Sigmoid colon (tissue), 7 donors: ENCODE results near the gene VWA5A. TPM values are rescaled to one million over a fixed set of nuclear protein-coding genes. Genes with fewer than 3 reads are reported as not detected.

ENCODE experiments used
- DNase-seq: peaks from one replicate; pipeline ENCODE4 v3.0.0-alpha.2; 2019
- H3K27ac ChIP-seq, 4 donors: fragments of 200-600 bp; sonication (generic); one replicate each; pipeline ENCODE4 v1.5.1; 2016 to 2019; ENCODE audit warnings: mild to moderate bottlenecking in 1 of 4
- H3K27me3 ChIP-seq, 3 donors: fragments of 200-600 bp; sonication (generic); one replicate each; pipeline ENCODE4 v1.5.1; 2019; ENCODE audit warnings: mild to moderate bottlenecking in 1 of 3
- H3K36me3 ChIP-seq, 4 donors: fragments of 200-600 bp; sonication (generic); one replicate each; pipeline ENCODE4 v1.5.1; 2016 to 2019
- H3K4me1 ChIP-seq, 4 donors: fragments of 200-600 bp; sonication (generic); one replicate each; pipeline ENCODE4 v1.5.1; 2017 to 2019
- H3K4me3 ChIP-seq, 4 donors: fragments of 200-600 bp; sonication (generic); one replicate each; pipeline ENCODE4 v1.5.1; 2017 to 2019; ENCODE audit warnings: mild to moderate bottlenecking in 2 of 4, moderate library complexity in 1 of 4
- H3K9me3 ChIP-seq, 4 donors: fragments of 200-600 bp in 3 of 4; sonication (generic) in 3 of 4; one replicate each; pipeline versions ENCODE4 v1.5.1 to v1.6.1; 2013 to 2019
- EP300 ChIP-seq, 4 donors: sonication (generic); formaldehyde crosslinking; IDR thresholded peaks; one replicate each; pipeline ENCODE4 v1.6.1; 2017; ENCODE audit warnings: antibody characterized with exemption in 4 of 4
- POLR2A ChIP-seq, 2 donors: fragments of 450-650 bp; IDR thresholded peaks; one replicate each; pipeline ENCODE4 v1.6.1; 2016; ENCODE audit warnings: antibody characterized with exemption in 2 of 2, mild to moderate bottlenecking in 2 of 2, moderate library complexity in 2 of 2
- POLR2AphosphoS5 ChIP-seq, 4 donors: sonication (generic); formaldehyde crosslinking; IDR thresholded peaks; one replicate each; pipeline ENCODE4 v1.6.1; 2017; ENCODE audit warnings: antibody characterized with exemption in 4 of 4
- WGBS, 2 donors: extraction: QIAGEN DNeasy Blood & Tissue Kit; methylation state at CpG; one replicate each; pipeline ENCODE4 v1.1.7; 2013; 5-methylcytosine and 5-hydroxymethylcytosine counted together
- intact Hi-C: fragments of 100-400 bp; cut with DNase I; formaldehyde crosslinking; loops from one replicate; pipeline ENCODE4 v1.15.1; 2023
- polyA plus RNA-seq, 3 donors: library from polyadenylated mRNA; stranded (reverse); fragments of 200-250 nt; gene quantifications; one replicate each; pipeline ENCODE4 v1.2.3, GENCODE V29; 2013
- total RNA-seq, 4 donors: library from RNA; depleted of rRNA; stranded (reverse); fragments of >200 nt; gene quantifications; one replicate each; pipeline ENCODE4 v1.1.0, GENCODE V29; 2016
- TF ChIP-seq, protein P1 (sequence below), 4 experiments: fragments of 450-650 bp in 3 of 4; fragments of 200-600 bp in 1 of 4; IDR thresholded peaks; one replicate each; pipeline ENCODE4 v1.5.1; 2016 to 2019; ENCODE audit warnings: antibody characterized with exemption in 4 of 4, mild to moderate bottlenecking in 3 of 4, moderate library complexity in 2 of 4
- donor health status: healthy with polysubstance abuse.
- donor health status: Bipolar disorder and iron deficiency.
- donor health status: healthy.

The VWA5A gene
- total and polyA plus RNA-seq, 7 donors = 14.2 to 43.8 (median 16.6) TPM

DNA sequence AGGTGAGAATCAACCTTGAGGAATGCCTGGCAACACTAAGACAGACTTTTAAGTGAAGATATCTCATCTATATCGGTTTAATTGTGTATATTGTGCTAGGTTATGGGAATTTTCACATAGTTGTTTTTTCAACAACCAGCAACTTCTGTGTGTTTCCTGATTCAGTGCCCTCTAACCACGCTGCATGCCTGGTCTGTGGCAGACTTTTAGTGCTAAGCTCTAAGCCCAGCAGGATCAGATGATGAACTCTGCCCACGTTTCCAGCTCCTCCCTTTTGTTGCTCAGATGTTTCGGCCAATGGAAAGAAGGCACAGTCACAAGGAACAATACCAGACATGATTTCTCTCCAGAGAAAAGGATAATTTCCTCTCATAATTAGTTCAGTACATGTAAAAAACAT is 1.4 kb upstream of the VWA5A start:
- no peak overlapping the region for H3K27ac ChIP-seq
- intact Hi-C loops = no loop called here

DNA sequence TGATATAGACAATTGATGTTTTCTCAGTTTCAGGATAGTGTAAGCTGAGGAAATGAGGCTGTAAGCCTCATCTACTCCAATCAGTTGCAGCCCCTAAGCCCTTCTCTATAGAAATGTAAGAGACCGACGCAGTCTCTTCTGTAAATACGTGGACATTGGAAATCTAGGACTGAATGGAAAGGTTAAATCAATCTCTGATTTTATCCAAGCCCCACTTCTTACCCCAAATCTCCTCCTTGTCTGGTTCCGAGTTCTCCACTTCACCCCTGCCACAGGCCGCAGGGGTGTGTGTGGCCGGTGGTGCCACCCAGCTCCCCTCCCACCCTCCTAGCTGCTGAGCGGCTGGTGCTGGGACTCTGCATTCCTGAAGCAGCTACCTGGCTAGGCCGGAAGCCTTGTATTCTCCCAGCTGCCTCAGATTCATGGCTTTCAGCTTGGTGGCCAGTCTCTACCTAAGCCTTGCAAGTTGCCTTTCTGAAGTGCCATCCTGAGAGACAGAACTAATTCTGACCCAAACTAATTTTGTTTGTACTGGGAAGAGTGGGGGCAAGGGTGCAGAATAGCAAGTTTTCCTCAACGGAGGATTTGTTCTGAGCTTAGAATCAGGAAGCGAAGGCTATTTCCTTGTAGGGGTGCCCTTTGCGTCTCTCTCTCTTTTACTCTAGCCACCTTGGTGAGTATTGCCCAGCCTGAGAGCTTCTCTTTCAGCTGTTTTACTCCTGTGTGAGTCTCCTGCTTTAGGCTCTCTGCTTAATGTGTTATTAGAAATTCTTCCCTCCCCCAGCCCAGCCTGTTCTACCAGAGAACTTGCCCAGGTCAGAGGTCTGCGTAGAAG is 749 bp downstream of the VWA5A start:
- H3K27ac ChIP-seq = peak overlapping the region; percentile 56 to 67 (median 62)
- peak; percentile 66 for DNase-seq
- intact Hi-C loops = no loop called here
- H3K9me3 ChIP-seq = no peaks in the 10 kb centered on the region
- WGBS, 2 donors = 8 to 29% methylated on average over 12 of the region's 12 CpGs
- no peak for TF ChIP-seq POLR2AphosphoS5 (IDR thresholded peaks at IDR 0.05)
- TF ChIP-seq POLR2A (IDR thresholded peaks at IDR 0.05) = no peak
- TF ChIP-seq, protein P1, sequence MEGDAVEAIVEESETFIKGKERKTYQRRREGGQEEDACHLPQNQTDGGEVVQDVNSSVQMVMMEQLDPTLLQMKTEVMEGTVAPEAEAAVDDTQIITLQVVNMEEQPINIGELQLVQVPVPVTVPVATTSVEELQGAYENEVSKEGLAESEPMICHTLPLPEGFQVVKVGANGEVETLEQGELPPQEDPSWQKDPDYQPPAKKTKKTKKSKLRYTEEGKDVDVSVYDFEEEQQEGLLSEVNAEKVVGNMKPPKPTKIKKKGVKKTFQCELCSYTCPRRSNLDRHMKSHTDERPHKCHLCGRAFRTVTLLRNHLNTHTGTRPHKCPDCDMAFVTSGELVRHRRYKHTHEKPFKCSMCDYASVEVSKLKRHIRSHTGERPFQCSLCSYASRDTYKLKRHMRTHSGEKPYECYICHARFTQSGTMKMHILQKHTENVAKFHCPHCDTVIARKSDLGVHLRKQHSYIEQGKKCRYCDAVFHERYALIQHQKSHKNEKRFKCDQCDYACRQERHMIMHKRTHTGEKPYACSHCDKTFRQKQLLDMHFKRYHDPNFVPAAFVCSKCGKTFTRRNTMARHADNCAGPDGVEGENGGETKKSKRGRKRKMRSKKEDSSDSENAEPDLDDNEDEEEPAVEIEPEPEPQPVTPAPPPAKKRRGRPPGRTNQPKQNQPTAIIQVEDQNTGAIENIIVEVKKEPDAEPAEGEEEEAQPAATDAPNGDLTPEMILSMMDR (IDR thresholded peaks at IDR 0.05) = no peak
- no peak for TF ChIP-seq EP300 (IDR thresholded peaks at IDR 0.05)
- no peaks in the 10 kb centered on the region for H3K27me3 ChIP-seq
- H3K4me3 ChIP-seq = peak overlapping the region; percentile 49 to 68 (median 54)
- H3K36me3 ChIP-seq = peaks cover 4 to 37% (median 11%) of the 10 kb centered on the region in 4 donors
- peaks cover 0 to 16% (median 12%) of the 10 kb centered on the region in 4 donors for H3K4me1 ChIP-seq

More for the DNA sequence above, 1.4 kb upstream of the VWA5A start:
- Histone ChIP-seq H3K4me3 (no peak overlapping the region), H3K27me3 (no peaks in the 10 kb centered on the region), H3K9me3 (no peaks in the 10 kb centered on the region), H3K4me1 (peaks cover 0 to 16% (median 12%) of the 10 kb centered on the region in 4 donors), H3K36me3 (peaks cover 0 to 16% (median 6%) of the 10 kb centered on the region in 4 donors)
- no peak for DNase-seq
- WGBS, 2 donors = 16 to 51% methylated on average over 4 of the region's 4 CpGs
- no peak for TF ChIP-seq EP300 (IDR thresholded peaks at IDR 0.05)
- TF ChIP-seq, protein P1 (IDR thresholded peaks at IDR 0.05) = no peak
- TF ChIP-seq POLR2AphosphoS5 (IDR thresholded peaks at IDR 0.05) = no peak
- no peak for TF ChIP-seq POLR2A (IDR thresholded peaks at IDR 0.05)

DNA sequence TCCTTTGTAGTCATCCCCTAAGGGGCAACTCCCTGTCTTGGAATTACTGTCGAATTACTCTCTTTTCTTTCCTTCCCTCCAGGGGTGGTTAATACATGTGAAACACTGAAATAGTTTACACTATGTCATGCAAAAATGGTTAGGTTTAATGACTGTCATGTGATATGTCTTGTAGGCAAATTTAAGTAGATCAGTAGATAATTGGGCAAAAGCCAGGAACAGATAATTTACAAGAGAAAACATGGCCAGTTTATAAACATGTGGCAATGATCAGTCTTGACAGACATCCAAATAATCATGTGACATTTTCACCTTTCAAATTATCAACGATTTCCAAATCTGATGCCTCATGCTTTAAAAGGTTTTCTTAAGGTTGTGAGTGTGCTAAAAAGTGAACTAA is 3.9 kb downstream of the VWA5A start:
- WGBS, 2 donors = 82 to 85% methylated on average over 2 of the region's 2 CpGs
- Histone ChIP-seq H3K4me3 (no peak overlapping the region), H3K36me3 (peaks cover 7 to 66% (median 19%) of the 10 kb centered on the region in 4 donors), H3K9me3 (no peaks in the 10 kb centered on the region), H3K4me1 (peaks cover 0 to 16% (median 12%) of the 10 kb centered on the region in 4 donors), H3K27ac (no peak overlapping the region), H3K27me3 (no peaks in the 10 kb centered on the region)
- intact Hi-C loops = no loop called here
- TF ChIP-seq, protein P1 (IDR thresholded peaks at IDR 0.05) = no peak
- TF ChIP-seq EP300 (IDR thresholded peaks at IDR 0.05) (no peak), POLR2AphosphoS5 (IDR thresholded peaks at IDR 0.05) (no peak), POLR2A (IDR thresholded peaks at IDR 0.05) (no peak)
- no peak for DNase-seq

DNA sequence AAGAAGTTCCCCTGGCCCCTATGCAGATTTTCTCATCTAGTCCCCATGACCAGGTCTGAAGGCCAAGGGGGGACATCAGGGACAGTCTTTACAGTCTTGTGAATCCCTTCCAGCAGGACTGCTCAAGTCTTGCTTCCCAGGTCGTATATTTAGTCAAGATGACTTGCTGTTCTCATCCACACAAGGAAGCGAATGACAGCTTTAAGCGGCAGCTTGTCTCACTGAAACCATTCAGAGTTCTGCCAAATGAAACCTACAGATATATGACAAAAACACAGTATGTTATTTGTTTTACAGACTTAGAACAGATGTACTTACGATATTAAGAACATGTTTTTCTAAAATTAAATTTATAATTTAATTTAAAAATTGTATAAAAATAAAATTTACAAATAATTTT is 5.6 kb downstream of the VWA5A start:
- DNase-seq = no peak
- TF ChIP-seq EP300 (IDR thresholded peaks at IDR 0.05) = no peak
- H3K4me3 ChIP-seq = no peak overlapping the region
- H3K36me3 ChIP-seq = peaks cover 7 to 84% (median 28%) of the 10 kb centered on the region in 4 donors
- H3K27ac ChIP-seq = no peak overlapping the region
- WGBS, 2 donors = 86 to 89% methylated on average over 4 of the region's 4 CpGs
- H3K4me1 ChIP-seq = peaks cover 0 to 10% (median 7%) of the 10 kb centered on the region in 4 donors
- H3K27me3 ChIP-seq = no peaks in the 10 kb centered on the region
- intact Hi-C loops = no loop called here
- no peaks in the 10 kb centered on the region for H3K9me3 ChIP-seq

DNA sequence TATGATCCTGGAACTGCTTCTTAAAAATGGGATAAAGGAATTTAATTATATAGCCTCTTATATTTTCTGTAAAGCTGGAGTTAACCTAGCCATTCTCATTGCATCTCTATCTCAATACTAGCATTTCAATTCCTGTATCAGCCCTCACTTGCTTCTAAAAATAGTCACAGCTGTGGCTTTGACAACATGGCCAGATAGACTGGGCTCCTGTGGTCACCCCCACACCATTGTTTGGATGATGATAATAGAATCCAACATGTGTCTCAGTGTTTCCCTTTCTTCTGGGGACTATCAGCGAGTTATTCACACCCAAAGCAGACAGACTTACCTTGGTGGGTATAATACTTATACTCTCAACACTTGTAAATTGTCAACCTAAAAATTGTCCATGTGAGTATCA is 6.9 kb downstream of the VWA5A start:
- 89 to 93% methylated on average over 1 of the region's 1 CpG for WGBS, 2 donors
- H3K9me3 ChIP-seq = no peaks in the 10 kb centered on the region
- no peaks in the 10 kb centered on the region for H3K4me1 ChIP-seq
- no peak overlapping the region for H3K4me3 ChIP-seq
- intact Hi-C loops = no loop called here
- DNase-seq = no peak
- no peak overlapping the region for H3K27ac ChIP-seq
- peaks cover 7 to 87% (median 28%) of the 10 kb centered on the region in 4 donors for H3K36me3 ChIP-seq
- TF ChIP-seq, protein P1 (IDR thresholded peaks at IDR 0.05) = no peak
- no peak for TF ChIP-seq EP300 (IDR thresholded peaks at IDR 0.05)
- no peak for TF ChIP-seq POLR2A (IDR thresholded peaks at IDR 0.05)
- no peak for TF ChIP-seq POLR2AphosphoS5 (IDR thresholded peaks at IDR 0.05)
- no peaks in the 10 kb centered on the region for H3K27me3 ChIP-seq
